PFSK-1 (cell line): Measurements from ENCODE around the gene PLXNA1.
A peak's percentile ranks its signal among the peaks of the same experiment; 100 is the strongest.

Experiments used
- FOXP2 ChIP-seq: optimal IDR thresholded peaks from 2 replicates; pipeline ENCODE3; 2011; ENCODE audit warnings: borderline replicate concordance, control low read depth, inconsistent platforms; ENCODE audit not compliant: insufficient read depth; ENCODE audit errors: extremely low read length, extremely low read depth
- POLR2AphosphoS5 ChIP-seq: IDR thresholded peaks from 2 replicates; pipeline ENCODE4 v1.6.1; 2012; ENCODE audit warnings: low read depth, mild to moderate bottlenecking, control low read depth, low read length, moderate library complexity
- SIN3A ChIP-seq: IDR thresholded peaks from 2 replicates; pipeline ENCODE4 v1.6.1; 2012; ENCODE audit warnings: mild to moderate bottlenecking, low read length, moderate library complexity, borderline replicate concordance; ENCODE audit not compliant: insufficient read depth
- TAF1 ChIP-seq: IDR thresholded peaks from 2 replicates; pipeline ENCODE4 v1.6.1; 2012; ENCODE audit warnings: low read length, control low read depth, borderline replicate concordance; ENCODE audit not compliant: insufficient read depth
- TF ChIP-seq, protein P1 (sequence below), 2 experiments: IDR thresholded peaks; 2 replicates each; pipeline versions ENCODE4 v1.6.1 to v1.8.0; 2011 to 2012; ENCODE audit warnings: low read depth in 2 of 2, low read length in 2 of 2, control low read depth in 1 of 2, inconsistent platforms in 1 of 2, mild to moderate bottlenecking in 1 of 2, moderate library complexity in 1 of 2; ENCODE audit not compliant: insufficient read depth in 1 of 2

PLXNA1 gene

DNA sequence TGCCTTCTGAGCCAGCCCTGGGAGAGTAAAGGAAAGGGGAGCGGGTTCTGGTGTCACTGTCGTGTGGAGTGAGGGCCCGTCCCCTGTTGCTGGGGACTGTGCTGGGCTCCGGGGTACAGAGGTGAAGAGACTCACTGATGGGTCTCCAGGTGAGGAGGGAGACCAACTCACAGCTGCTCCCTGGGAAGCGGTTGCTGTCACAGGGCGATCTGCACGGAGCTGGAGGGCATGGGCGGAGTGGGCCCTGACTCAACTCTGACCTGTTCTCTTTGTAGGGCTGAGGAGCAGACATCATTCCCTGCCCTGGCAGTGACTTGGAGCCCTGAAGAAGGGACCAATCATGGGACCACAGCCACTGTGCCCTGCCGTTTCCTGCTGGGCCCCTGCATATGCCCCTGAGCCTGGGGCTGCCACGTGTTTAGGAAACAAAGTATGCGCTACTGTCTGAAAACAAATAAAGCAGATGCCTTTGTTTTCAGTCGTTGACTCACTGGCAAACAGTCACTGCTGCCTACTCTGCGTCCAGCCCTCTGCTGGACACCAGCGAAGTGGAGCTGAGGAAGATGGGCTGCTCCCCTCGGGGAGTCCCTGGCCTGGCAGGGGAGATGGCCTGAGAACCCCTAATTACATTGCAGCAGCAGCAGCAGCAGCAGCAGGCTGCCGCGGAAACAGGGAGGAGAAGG lies 22.9 kb upstream of the PLXNA1 start:
- peak; percentile 13 for TF ChIP-seq FOXP2
- no peak for TF ChIP-seq SIN3A

DNA sequence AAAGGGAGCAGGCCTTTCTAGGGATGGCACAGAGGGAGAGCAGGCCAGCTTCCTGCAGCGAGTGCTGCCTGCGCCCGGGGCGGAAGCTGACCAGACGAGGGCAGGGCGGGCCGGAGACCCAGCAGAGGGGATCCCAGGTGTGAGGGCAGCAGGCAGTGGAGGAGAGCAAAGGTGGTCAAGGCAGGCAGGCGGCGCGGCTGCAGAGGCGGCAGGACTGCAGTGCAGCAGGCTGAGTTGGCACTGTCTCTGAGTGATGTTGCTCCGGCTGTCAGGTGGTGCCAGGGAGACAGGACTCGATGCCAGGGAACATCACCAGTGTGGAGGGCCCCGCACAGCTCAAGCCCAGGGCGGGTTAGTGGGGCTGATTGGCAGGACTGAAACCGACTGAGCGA lies 22.3 kb upstream of the PLXNA1 start:
- TF ChIP-seq TAF1: no peak
- TF ChIP-seq FOXP2: peak; percentile 4
- no peak for TF ChIP-seq SIN3A

DNA sequence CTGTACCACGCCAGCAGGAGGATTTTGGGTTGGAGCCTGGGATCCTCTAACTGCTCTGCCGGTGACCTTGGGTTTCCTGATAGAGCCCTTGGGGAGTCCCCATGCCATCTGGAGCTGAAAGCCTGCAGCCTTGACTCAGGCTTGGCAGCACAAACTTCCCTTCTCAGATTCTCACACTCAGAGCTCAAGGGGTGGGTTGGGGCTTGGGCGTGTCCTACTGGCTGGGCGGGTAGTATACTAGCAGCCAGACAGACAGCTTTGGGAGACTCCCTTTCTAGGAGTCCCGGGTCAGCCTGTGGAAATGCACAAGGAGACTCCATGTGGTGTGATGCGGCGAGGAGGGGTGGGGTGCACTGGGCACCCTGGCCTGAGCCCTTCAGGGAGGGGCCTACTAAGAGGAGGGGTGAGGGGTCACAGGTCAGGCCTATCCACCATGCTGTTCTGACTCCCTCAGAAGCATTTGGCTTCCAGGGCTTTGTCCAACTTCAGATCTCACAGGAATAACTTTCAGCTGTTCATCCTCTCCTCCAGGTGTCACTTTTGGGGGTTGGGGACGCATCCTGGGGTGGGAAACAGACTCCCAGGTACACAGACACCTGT lies 21.6 kb upstream of the PLXNA1 start:
- no peak for TF ChIP-seq FOXP2
- TF ChIP-seq, protein P1, sequence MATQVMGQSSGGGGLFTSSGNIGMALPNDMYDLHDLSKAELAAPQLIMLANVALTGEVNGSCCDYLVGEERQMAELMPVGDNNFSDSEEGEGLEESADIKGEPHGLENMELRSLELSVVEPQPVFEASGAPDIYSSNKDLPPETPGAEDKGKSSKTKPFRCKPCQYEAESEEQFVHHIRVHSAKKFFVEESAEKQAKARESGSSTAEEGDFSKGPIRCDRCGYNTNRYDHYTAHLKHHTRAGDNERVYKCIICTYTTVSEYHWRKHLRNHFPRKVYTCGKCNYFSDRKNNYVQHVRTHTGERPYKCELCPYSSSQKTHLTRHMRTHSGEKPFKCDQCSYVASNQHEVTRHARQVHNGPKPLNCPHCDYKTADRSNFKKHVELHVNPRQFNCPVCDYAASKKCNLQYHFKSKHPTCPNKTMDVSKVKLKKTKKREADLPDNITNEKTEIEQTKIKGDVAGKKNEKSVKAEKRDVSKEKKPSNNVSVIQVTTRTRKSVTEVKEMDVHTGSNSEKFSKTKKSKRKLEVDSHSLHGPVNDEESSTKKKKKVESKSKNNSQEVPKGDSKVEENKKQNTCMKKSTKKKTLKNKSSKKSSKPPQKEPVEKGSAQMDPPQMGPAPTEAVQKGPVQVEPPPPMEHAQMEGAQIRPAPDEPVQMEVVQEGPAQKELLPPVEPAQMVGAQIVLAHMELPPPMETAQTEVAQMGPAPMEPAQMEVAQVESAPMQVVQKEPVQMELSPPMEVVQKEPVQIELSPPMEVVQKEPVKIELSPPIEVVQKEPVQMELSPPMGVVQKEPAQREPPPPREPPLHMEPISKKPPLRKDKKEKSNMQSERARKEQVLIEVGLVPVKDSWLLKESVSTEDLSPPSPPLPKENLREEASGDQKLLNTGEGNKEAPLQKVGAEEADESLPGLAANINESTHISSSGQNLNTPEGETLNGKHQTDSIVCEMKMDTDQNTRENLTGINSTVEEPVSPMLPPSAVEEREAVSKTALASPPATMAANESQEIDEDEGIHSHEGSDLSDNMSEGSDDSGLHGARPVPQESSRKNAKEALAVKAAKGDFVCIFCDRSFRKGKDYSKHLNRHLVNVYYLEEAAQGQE (IDR thresholded peaks at IDR 0.05; ENCODE audit: insufficient read depth in 1 of 2, low read depth in 2 of 2, low read length in 2 of 2): no peak
- no peak for TF ChIP-seq POLR2AphosphoS5
- TF ChIP-seq SIN3A: no peak
- TF ChIP-seq TAF1: no peak

DNA sequence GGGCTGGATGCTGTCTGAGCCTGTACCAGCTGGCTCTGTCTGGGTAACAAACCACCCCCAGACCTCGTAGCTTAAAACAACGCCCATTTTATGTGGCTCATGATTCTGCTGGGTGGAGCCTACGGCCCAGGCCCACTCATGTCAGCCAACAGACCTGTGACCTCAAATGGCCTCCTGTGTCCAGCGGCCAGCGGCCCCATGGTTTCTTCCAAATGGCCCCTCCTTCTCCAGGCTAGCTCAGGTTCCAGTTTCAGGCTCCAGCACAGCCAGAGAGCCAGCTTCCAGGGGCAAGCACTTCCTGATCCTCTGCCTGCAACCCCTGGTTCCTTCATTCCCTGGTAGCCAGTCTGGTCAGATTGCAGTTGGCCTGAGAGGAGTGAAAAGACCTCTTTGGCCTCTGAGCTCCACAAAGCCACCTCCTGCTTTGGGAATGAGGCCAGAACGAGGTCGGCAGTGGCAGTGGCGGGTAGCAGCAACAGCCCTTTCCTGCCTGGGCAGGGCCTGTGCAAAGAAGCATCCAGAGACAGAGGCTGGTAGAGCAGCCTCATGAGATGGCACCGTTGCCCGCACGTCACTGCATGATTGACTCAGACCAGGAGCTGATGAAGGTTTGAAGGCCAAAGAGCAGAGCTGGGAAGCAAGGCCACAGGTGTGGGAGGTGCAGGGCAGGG lies 21.0 kb upstream of the PLXNA1 start:
- TF ChIP-seq FOXP2 (no peak), TAF1 (no peak), POLR2AphosphoS5 (no peak), SIN3A (no peak)
- TF ChIP-seq, protein P1 (IDR thresholded peaks at IDR 0.05; ENCODE audit: insufficient read depth in 1 of 2, low read depth in 2 of 2, low read length in 2 of 2): no peak

DNA sequence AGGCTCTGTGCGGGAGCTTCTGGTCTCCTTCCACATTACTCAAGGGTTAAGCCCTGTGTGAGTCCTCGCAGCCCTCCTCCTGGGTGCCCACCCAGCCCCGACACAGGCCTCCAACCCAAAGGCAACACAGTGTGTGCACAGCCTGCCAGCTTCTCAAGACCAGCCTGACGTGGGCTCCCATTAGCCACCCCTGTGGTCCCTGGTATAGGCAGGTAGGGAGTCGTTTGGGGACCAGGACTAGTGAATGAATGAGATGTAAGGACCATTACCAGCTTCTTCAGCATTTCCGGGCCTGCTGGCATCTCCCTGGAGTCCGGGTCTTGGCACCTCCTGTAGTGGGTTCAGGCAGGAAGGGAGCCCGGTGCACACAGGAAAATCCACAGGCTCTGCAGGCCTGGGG lies 20.2 kb upstream of the PLXNA1 start:
- TF ChIP-seq TAF1: no peak
- TF ChIP-seq, protein P1 (IDR thresholded peaks at IDR 0.05; ENCODE audit: insufficient read depth in 1 of 2, low read depth in 2 of 2, low read length in 2 of 2): no peak
- no peak for TF ChIP-seq FOXP2
- TF ChIP-seq POLR2AphosphoS5: no peak
- no peak for TF ChIP-seq SIN3A
